K562 (cell line): ENCODE data around the gene KLK13. TPM values are rescaled to one million over a fixed set of nuclear protein-coding genes. Genes with fewer than 3 reads are reported as not detected.
A peak's percentile ranks its signal among the peaks of the same experiment; 100 is the strongest.

Experiments
- ATAC-seq: fragments of 200-7000 bp; cut with Tn5 transposase; 3 replicates; pipeline ENCODE4 v1.9.1; 2020; ENCODE audit warnings: moderate library complexity
- BruUV-seq: library from RNA; stranded (reverse); fragments of 400-500 nt; replicated peaks from 2 replicates; lab custom pipeline; 2021; lab: Mats Ljungman, UMichigan
- CTCF ChIA-PET: fragments of 300-600 bp; formaldehyde crosslinking; extraction: SDS; loops from one replicate; lab custom pipeline; 2021; ENCODE audit warnings: low intra/inter-chr PET ratio; lab: Yijun Ruan, JAX
- POLR2A ChIA-PET: fragments of 300-600, 350-650 bp; sonication (Branson Sonifier 250); formaldehyde crosslinking; extraction: SDS; loops from one replicate; lab custom pipeline; 2021; ENCODE audit warnings: antibody characterized with exemption, inconsistent platforms; lab: Yijun Ruan, JAX
- DNase-seq, 4 experiments: peaks; one replicate each; pipeline versions ENCODE4 v3.0.0 to v3.0.0-alpha.2; 2011 to 2018; ENCODE audit warnings: low spot score in 3 of 4, mixed read lengths in 3 of 4; ENCODE audit errors: extremely low read depth in 1 of 4
- FAIRE-seq: peaks from 2 replicates; lab custom pipeline; 2011; peaks lifted over from hg19 to GRCh38; lab: Jason Lieb, UNC
- H2AFZ ChIP-seq: 2 replicates; pipeline ENCODE4 v1.6.0; 2011; ENCODE audit warnings: low read depth, low read length, control low read depth, inconsistent platforms
- H3K27ac ChIP-seq: fragments of 200-600 bp; 3 replicates; pipeline ENCODE4 v1.8.0; 2011; ENCODE audit warnings: low read depth, mild to moderate bottlenecking, control low read depth, inconsistent platforms, low read length, moderate library complexity, mixed read lengths; ENCODE audit errors: extremely low read depth
- H3K27me3 ChIP-seq, 2 experiments: fragments of 300-600 bp in 1 of 2; 2 replicates in 1 of 2; 3 replicates in 1 of 2; pipeline versions ENCODE4 v1.6.0 to v1.8.0; 2011; ENCODE audit warnings: inconsistent platforms in 2 of 2, low read length in 2 of 2, mild to moderate bottlenecking in 1 of 2, mixed read lengths in 1 of 2, moderate library complexity in 1 of 2; ENCODE audit not compliant: control insufficient read depth in 2 of 2, insufficient read depth in 2 of 2
- H3K36me3 ChIP-seq: fragments of 300-600 bp; 3 replicates; pipeline ENCODE4 v1.8.0; 2011; ENCODE audit warnings: mild to moderate bottlenecking, low read length, inconsistent platforms; ENCODE audit not compliant: control insufficient read depth, insufficient read depth
- H3K4me1 ChIP-seq, 2 experiments: fragments of 200-600 bp in 1 of 2; replicated peaks in 1 of 2; 2 replicates in 1 of 2; 3 replicates in 1 of 2; pipeline versions ENCODE4 v1.5.1 to v1.8.0; 2011; ENCODE audit warnings: inconsistent platforms in 2 of 2, low read length in 2 of 2, mild to moderate bottlenecking in 1 of 2, mixed read lengths in 1 of 2, moderate library complexity in 1 of 2; ENCODE audit not compliant: control insufficient read depth in 2 of 2, insufficient read depth in 2 of 2
- H3K4me2 ChIP-seq: 2 replicates; pipeline ENCODE4 v1.6.1; 2011; ENCODE audit warnings: low read length, control low read depth, inconsistent platforms, mixed read lengths; ENCODE audit not compliant: insufficient read depth
- H3K4me3 ChIP-seq: fragments of 200-600 bp; sonication (generic), shearing (Covaris generic); 2 replicates; pipeline ENCODE4 v1.5.1; 2016; ENCODE audit warnings: control low read depth, inconsistent platforms
- H3K79me2 ChIP-seq: fragments of 200-600 bp; 3 replicates; pipeline ENCODE4 v1.8.0; 2011; ENCODE audit warnings: low read length, inconsistent platforms; ENCODE audit not compliant: control insufficient read depth, insufficient read depth
- H3K9ac ChIP-seq, 2 experiments: 2 replicates each; pipeline versions ENCODE4 v1.6.0 to v1.6.1; 2011; ENCODE audit warnings: low read depth in 2 of 2, low read length in 2 of 2, control low read depth in 1 of 2, inconsistent platforms in 1 of 2, mild to moderate bottlenecking in 1 of 2, mixed read lengths in 1 of 2; ENCODE audit not compliant: insufficient read depth in 1 of 2
- H3K9me1 ChIP-seq: one replicate; pipeline ENCODE4 v1.6.0; 2011; ENCODE audit warnings: inconsistent platforms, mild to moderate bottlenecking, low read length, moderate library complexity; ENCODE audit not compliant: control insufficient read depth, insufficient read depth
- H3K9me3 ChIP-seq: replicated peaks from 2 replicates; pipeline ENCODE4 v1.5.1; 2011; ENCODE audit warnings: low read depth, low read length, inconsistent platforms; ENCODE audit not compliant: control insufficient read depth, insufficient read depth
- H4K20me1 ChIP-seq: replicated peaks from 2 replicates; pipeline ENCODE4 v1.6.1; 2011; ENCODE audit warnings: low read length, inconsistent platforms, mixed read lengths; ENCODE audit not compliant: control insufficient read depth, insufficient read depth
- ATF1 ChIP-seq, 2 experiments: fragments of 450-650 bp in 1 of 2; IDR thresholded peaks; 2 replicates each; pipeline ENCODE4 v1.6.1; 2016; ENCODE audit warnings: missing compliant biosample characterization in 1 of 2, missing genetic modification characterization in 1 of 2
- ERF ChIP-seq: fragments of 450-650 bp; formaldehyde crosslinking; IDR thresholded peaks from 2 replicates; pipeline ENCODE4 v1.4.0; 2020; ENCODE audit warnings: mild to moderate bottlenecking, mixed read lengths
- FOXK2 ChIP-seq, 2 experiments: fragments of 450-650 bp; IDR thresholded peaks in 1 of 2; conservative IDR thresholded peaks in 1 of 2; 2 replicates each; pipeline ENCODE4 v1.6.1; 2016; ENCODE audit warnings: low read depth in 2 of 2, mild to moderate bottlenecking in 1 of 2
- KDM1A ChIP-seq, 2 experiments: fragments of 450-650 bp; IDR thresholded peaks; 2 replicates each; pipeline ENCODE4 v1.6.1; 2016; ENCODE audit warnings: mild to moderate bottlenecking in 2 of 2
- MXI1 ChIP-seq: IDR thresholded peaks from 2 replicates; pipeline ENCODE4 v1.6.1; 2011; ENCODE audit warnings: low read depth, mild to moderate bottlenecking, improper control_type of control experiment, low read length
- NR2C1 ChIP-seq, 2 experiments: fragments of 450-650 bp; IDR thresholded peaks; 2 replicates each; pipeline ENCODE4 v1.6.1; 2017; ENCODE audit warnings: mild to moderate bottlenecking in 2 of 2, antibody characterized with exemption in 1 of 2, inconsistent platforms in 1 of 2, missing compliant biosample characterization in 1 of 2, missing genetic modification characterization in 1 of 2
- NR2C2 ChIP-seq, 2 experiments: fragments of 200-800 bp in 1 of 2; sonication (Bioruptor generic) in 1 of 2; sonication (generic) in 1 of 2; formaldehyde crosslinking in 1 of 2; IDR thresholded peaks; 2 replicates each; pipeline versions ENCODE4 v1.6.1 to v1.8.0; 2016 to 2022; ENCODE audit warnings: mild to moderate bottlenecking in 1 of 2, missing compliant biosample characterization in 1 of 2, missing genetic modification characterization in 1 of 2, missing genetic modification reagents in 1 of 2
- SREBF2 ChIP-seq: sonication (generic); formaldehyde crosslinking; IDR thresholded peaks from 2 replicates; pipeline ENCODE4 v1.4.0; 2020; ENCODE audit warnings: mild to moderate bottlenecking, missing genetic modification reagents
- XRCC3 ChIP-seq: fragments of 450-650 bp; IDR thresholded peaks from 2 replicates; pipeline ENCODE4 v1.6.1; 2017; ENCODE audit warnings: mild to moderate bottlenecking, moderate library complexity
- ZBTB7A ChIP-seq: IDR thresholded peaks from 2 replicates; pipeline ENCODE4 v1.6.1; 2011; ENCODE audit warnings: low read depth, mild to moderate bottlenecking, low read length, moderate library complexity, borderline replicate concordance; ENCODE audit not compliant: control insufficient read depth
- ZNF324 ChIP-seq: fragments of 250-450 bp; sonication (Bioruptor Pico); IDR thresholded peaks from 2 replicates; pipeline ENCODE4 v1.4.0; 2020; ENCODE audit warnings: mild to moderate bottlenecking
- WGBS: fragments of 100-300 bp; shearing (Covaris generic); methylation state at CpG from one replicate; pipeline ENCODE4 v1.1.6; 2016; ENCODE audit warnings: low coverage, mixed read lengths; ENCODE audit not compliant: insufficient coverage; ENCODE audit errors: missing lambda C conversion rate; 5-methylcytosine and 5-hydroxymethylcytosine counted together
- in situ Hi-C: fragments of 300-500 bp; cut with MboI; formaldehyde crosslinking; loops from 4 replicates; pipeline ENCODE4 v1.15.0; 2018; ENCODE audit warnings: inconsistent platforms, mixed read lengths
- intact Hi-C: fragments of 100-400 bp; cut with micrococcal nuclease; formaldehyde crosslinking; loops from 2 replicates; pipeline ENCODE4 v1.14.2; 2022
- polyA plus RNA-seq, 8 experiments: library from polyadenylated mRNA; depleted of rRNA in 4 of 8; stranded (reverse) in 5 of 8; unstranded in 3 of 8; fragments of >200 nt; fragmentation: Nextera tagmentation in 2 of 8; fragmentation: Illumina TruSeq in 1 of 8; extraction: Ambion mirVana in 2 of 8; extraction: Trizol in 1 of 8; gene quantifications; 2 replicates each; pipeline versions ENCODE4 v1.2.1 to v1.2.3, GENCODE V29; 2011 to 2014; ENCODE audit warnings: inconsistent platforms in 1 of 8, missing spikeins in 1 of 8
- total RNA-seq, 7 experiments: library from RNA; depleted of rRNA in 6 of 7; stranded (reverse); fragments of >200 nt in 6 of 7; fragmentation: Illumina TruSeq in 2 of 7; extraction: Trizol in 2 of 7; gene quantifications; 2 replicates each; pipeline versions ENCODE4 v1.2.1 to v1.2.3, GENCODE V29; 2011 to 2021; ENCODE audit warnings: low replicate concordance in 1 of 7

KLK13 gene
- total and polyA plus RNA-seq, 9 of the 15 experiments (the other 6 are each of a cell fraction or from before 2014, with no cell fraction given) = 0.72 to 9.0 (median 2.3) TPM

GRCh38 chr19:51031880-51032225, 33.0 kb downstream of the KLK13 start (continued):
- TF ChIP-seq MXI1 = no peak
- TF ChIP-seq ZBTB7A = no peak
- TF ChIP-seq ERF = no peak
- TF ChIP-seq FOXK2 (conservative IDR thresholded peaks at IDR 0.05 in 1 of 2, IDR thresholded peaks at IDR 0.05 in 1 of 2; ENCODE audit: low read depth in 2 of 2) = no peak
- 0 out of 2 replicates have a peak, but pooled peaks have one; percentile 6 for TF ChIP-seq NR2C2 (CRISPR knock-in tag; IDR thresholded peaks at IDR 0.05)
- 0 out of 2 replicates have a peak, but pooled peaks have one; percentile 1 for TF ChIP-seq NR2C2 (tag; IDR thresholded peaks at IDR 0.05)

GRCh38 chr19:51031220-51031879, 33.5 kb downstream of the KLK13 start:
- Histone ChIP-seq H3K4me2 (no peak overlapping the region), H3K36me3 (no peaks in the 10 kb centered on the region), H3K4me3 (no peak overlapping the region), H3K79me2 (no peaks in the 10 kb centered on the region), H3K9ac (no peak overlapping the region), H3K27me3 (peaks cover 12 to 51% of the 10 kb centered on the region in 2 experiments), H2AFZ (no peak overlapping the region), H3K27ac (no peak overlapping the region), H3K4me1 (peaks cover 0 to 9% of the 10 kb centered on the region in 2 experiments; a peak in 2 of 5 replicates), H4K20me1 (no peaks in the 10 kb centered on the region), H3K9me1 (peaks cover 2% of the 10 kb centered on the region), H3K9me3 (no peaks in the 10 kb centered on the region)
- TF ChIP-seq NR2C2 (CRISPR knock-in tag; IDR thresholded peaks at IDR 0.05) (peak; percentile 60; the same call in 1 of the 2 replicates), NR2C2 (tag; IDR thresholded peaks at IDR 0.05) (peak; percentile 64), ATF1 (CRISPR knock-in tag; IDR thresholded peaks at IDR 0.05) (no peak), ATF1 (tag; IDR thresholded peaks at IDR 0.05) (no peak), XRCC3 (no peak), SREBF2 (CRISPR knock-in tag) (no peak), ZNF324 (no peak), KDM1A (IDR thresholded peaks at IDR 0.05) (peak; percentile 64 to 69; a peak in 3 of 4 replicates), NR2C1 (IDR thresholded peaks at IDR 0.05) (peak; percentile 88), NR2C1 (tag; IDR thresholded peaks at IDR 0.05) (peak; percentile 77)
- ATAC-seq (no peak), FAIRE-seq (no peak), DNase-seq (no peak)
- ChIA-PET CTCF (no interaction called here), POLR2A (no interaction called here)
- BruUV-seq = no TSS peak
- intact Hi-C loops = no loop called here
- in situ Hi-C loops = no loop called here
- WGBS = 17% methylated on average over 7 of the region's 7 CpGs
